ENCODE data around the gene HLA-B. TPM values are rescaled to one million over a fixed set of nuclear protein-coding genes. Genes with fewer than 3 reads are reported as not detected.

Gene HLA-B
- total and polyA plus RNA-seq, 2 donors from 2014 or later, result 1,348 to 1,532 TPM

GRCh38 chr6:31386099-31386498, 29.1 kb upstream of the HLA-B start:
- peaks cover 0 to 3% (median 0%) of the 10 kb centered on the region in 3 donors for H3K4me1 ChIP-seq (ENCODE audit: control insufficient read depth in 2 of 3, insufficient read depth in 2 of 3, low read depth in 1 of 3, low read length in 3 of 3)
- H3K9me3 ChIP-seq (ENCODE audit: control insufficient read depth in 2 of 3, insufficient read depth in 1 of 3, low read length in 3 of 3), result no peaks in the 10 kb centered on the region
- H3K4me3 ChIP-seq (ENCODE audit: low read length in 3 of 3), result no peak overlapping the region
- TF ChIP-seq CTCF (IDR thresholded peaks at IDR 0.05; ENCODE audit: borderline replicate concordance, extremely low read depth, insufficient read depth), result no peak
- FAIRE-seq (no peak), DNase-seq (no peak)
- H3K36me3 ChIP-seq (ENCODE audit: control insufficient read depth in 2 of 3, insufficient read depth in 3 of 3, low read length in 3 of 3), result no peaks in the 10 kb centered on the region
- intact Hi-C loops (cut with DNase I), result no loop called here
- H3K9ac ChIP-seq (ENCODE audit: low read length in 3 of 3), result no peak overlapping the region
- H3K27me3 ChIP-seq (ENCODE audit: control insufficient read depth, insufficient read depth, low read length), result no peaks in the 10 kb centered on the region
- no peak overlapping the region for H3K27ac ChIP-seq (ENCODE audit: low read depth in 2 of 2, low read length in 2 of 2)

- no peaks in the 10 kb centered on the region for H3K36me3 ChIP-seq (ENCODE audit: control insufficient read depth in 2 of 3, insufficient read depth in 3 of 3, low read length in 3 of 3)
- H3K27me3 ChIP-seq (ENCODE audit: control insufficient read depth, insufficient read depth, low read length), result no peaks in the 10 kb centered on the region
- no peak for FAIRE-seq
- H3K27ac ChIP-seq (ENCODE audit: low read depth in 2 of 2, low read length in 2 of 2), result no peak overlapping the region
- no peak overlapping the region for H3K9ac ChIP-seq (ENCODE audit: low read length in 3 of 3)
- H3K9me3 ChIP-seq (ENCODE audit: control insufficient read depth in 2 of 3, insufficient read depth in 1 of 3, low read length in 3 of 3), result no peaks in the 10 kb centered on the region
- intact Hi-C loops (cut with DNase I), result no loop called here
- DNase-seq, result no peak
- H3K4me3 ChIP-seq (ENCODE audit: low read length in 3 of 3), result no peak overlapping the region
- TF ChIP-seq CTCF (IDR thresholded peaks at IDR 0.05; ENCODE audit: borderline replicate concordance, extremely low read depth, insufficient read depth), result no peak
- peaks cover 0 to 3% (median 0%) of the 10 kb centered on the region in 3 donors for H3K4me1 ChIP-seq (ENCODE audit: control insufficient read depth in 2 of 3, insufficient read depth in 2 of 3, low read depth in 1 of 3, low read length in 3 of 3)
These were observed 28.1 kb upstream of the HLA-B start for GRCh38 chr6:31385041-31385440.

GRCh38 chr6:31383149-31383548, 26.2 kb upstream of the HLA-B start:
- TF ChIP-seq CTCF (IDR thresholded peaks at IDR 0.05; ENCODE audit: borderline replicate concordance, extremely low read depth, insufficient read depth), result no peak
- intact Hi-C loops (cut with DNase I), result no loop called here
- Histone ChIP-seq H3K27ac (ENCODE audit: low read depth in 2 of 2, low read length in 2 of 2) (no peak overlapping the region), H3K4me1 (ENCODE audit: control insufficient read depth in 2 of 3, insufficient read depth in 2 of 3, low read depth in 1 of 3, low read length in 3 of 3) (peaks cover 0 to 4% (median 2%) of the 10 kb centered on the region in 3 donors), H3K36me3 (ENCODE audit: control insufficient read depth in 2 of 3, insufficient read depth in 3 of 3, low read length in 3 of 3) (no peaks in the 10 kb centered on the region), H3K4me3 (ENCODE audit: low read length in 3 of 3) (no peak overlapping the region), H3K27me3 (ENCODE audit: control insufficient read depth, insufficient read depth, low read length) (no peaks in the 10 kb centered on the region), H3K9ac (ENCODE audit: low read length in 3 of 3) (no peak overlapping the region), H3K9me3 (ENCODE audit: control insufficient read depth in 2 of 3, insufficient read depth in 1 of 3, low read length in 3 of 3) (no peaks in the 10 kb centered on the region)
- DNase-seq (no peak), FAIRE-seq (no peak)

GRCh38 chr6:31381666-31382065, 24.7 kb upstream of the HLA-B start:
- no peaks in the 10 kb centered on the region for H3K9me3 ChIP-seq (ENCODE audit: control insufficient read depth in 2 of 3, insufficient read depth in 1 of 3, low read length in 3 of 3)
- peaks cover 0 to 12% (median 4%) of the 10 kb centered on the region in 3 donors for H3K4me1 ChIP-seq (ENCODE audit: control insufficient read depth in 2 of 3, insufficient read depth in 2 of 3, low read depth in 1 of 3, low read length in 3 of 3)
- intact Hi-C loops (cut with DNase I), result no loop called here
- no peak overlapping the region for H3K4me3 ChIP-seq (ENCODE audit: low read length in 3 of 3)
- no peak overlapping the region for H3K27ac ChIP-seq (ENCODE audit: low read depth in 2 of 2, low read length in 2 of 2)
- no peaks in the 10 kb centered on the region for H3K27me3 ChIP-seq (ENCODE audit: control insufficient read depth, insufficient read depth, low read length)
- FAIRE-seq (no peak), DNase-seq (no peak)
- no peak overlapping the region for H3K9ac ChIP-seq (ENCODE audit: low read length in 3 of 3)
- H3K36me3 ChIP-seq (ENCODE audit: control insufficient read depth in 2 of 3, insufficient read depth in 3 of 3, low read length in 3 of 3), result no peaks in the 10 kb centered on the region
- no peak for TF ChIP-seq CTCF (IDR thresholded peaks at IDR 0.05; ENCODE audit: borderline replicate concordance, extremely low read depth, insufficient read depth)

Measured in kidney (tissue), 14 donors.